B cell (primary cell): ENCODE measurements around the gene ADGRF5. TPM values are rescaled to one million over a fixed set of nuclear protein-coding genes. Genes with fewer than 3 reads are reported as not detected.

Experiments used
- ATAC-seq: fragments of 200-7000 bp; cut with Tn5 transposase; one replicate; pipeline ENCODE4 v1.10.0; 2021; ENCODE audit warnings: low read depth, mild to moderate bottlenecking, moderate number of reproducible peaks, moderate library complexity
- CTCF ChIA-PET: fragments of 350-600 bp; sonication (Branson Sonifier 250); formaldehyde crosslinking; loops from one replicate; lab custom pipeline; 2021; ENCODE audit warnings: antibody characterized with exemption, inconsistent platforms; lab: Charles Lee
- POLR2A ChIA-PET: fragments of 350-600 bp; sonication (Branson Sonifier 250); formaldehyde crosslinking; loops from one replicate; lab custom pipeline; 2021; ENCODE audit warnings: antibody characterized with exemption; lab: Charles Lee
- DNase-seq: peaks from one replicate; pipeline ENCODE4 v3.0.0; 2013
- H2AFZ ChIP-seq: 2 replicates; pipeline ENCODE4 v1.6.1; 2012; ENCODE audit warnings: mild to moderate bottlenecking, low read depth, low read length; ENCODE audit not compliant: insufficient read depth, poor library complexity, severe bottlenecking
- H3K27ac ChIP-seq, 2 donors: 1 replicate in 1 of 2; 2 replicates in 1 of 2; pipeline ENCODE4 v1.5.1; 2012 to 2013; ENCODE audit warnings: low read length in 2 of 2, mild to moderate bottlenecking in 2 of 2, moderate library complexity in 1 of 2
- H3K27me3 ChIP-seq, 4 experiments: fragments of 200-600 bp in 1 of 4; sonication (generic) in 1 of 4; replicated peaks in 1 of 4; 1 replicate in 2 of 4; 2 replicates in 2 of 4; pipeline versions ENCODE4 v1.6.1 to v1.7.0; 2013 to 2016; ENCODE audit warnings: low read length in 3 of 4, mild to moderate bottlenecking in 2 of 4, mixed read lengths in 1 of 4, moderate library complexity in 1 of 4; ENCODE audit not compliant: insufficient read depth in 4 of 4, control insufficient read depth in 3 of 4; ENCODE audit errors: control extremely low read depth in 1 of 4
- H3K36me3 ChIP-seq, 2 experiments: replicated peaks in 1 of 2; 1 replicate in 1 of 2; 2 replicates in 1 of 2; pipeline versions ENCODE4 v1.6.1 to v1.7.1; 2013; ENCODE audit warnings: low read length in 1 of 2; ENCODE audit not compliant: insufficient read depth in 2 of 2, control insufficient read depth in 1 of 2; ENCODE audit errors: control extremely low read depth in 1 of 2, extremely low read depth in 1 of 2
- H3K4me1 ChIP-seq, 2 donors: fragments of 200-600 bp in 1 of 2; sonication (generic) in 1 of 2; 1 replicate in 1 of 2; 2 replicates in 1 of 2; pipeline versions ENCODE4 v1.5.1 to v1.6.1; 2013 to 2017; ENCODE audit warnings: low read length in 2 of 2; ENCODE audit not compliant: control insufficient read depth in 2 of 2, insufficient read depth in 2 of 2
- H3K4me2 ChIP-seq: replicated peaks from 2 replicates; pipeline ENCODE3; 2012; ENCODE audit warnings: mild to moderate bottlenecking, low read depth, low read length; ENCODE audit not compliant: poor library complexity, severe bottlenecking
- H3K4me3 ChIP-seq, 5 experiments: fragments of 200-600 bp in 1 of 5; sonication (generic) in 1 of 5; 1 replicate in 3 of 5; 2 replicates in 2 of 5; pipeline versions ENCODE4 v1.5.1 to v1.7.0; 2011 to 2016; ENCODE audit warnings: low read length in 4 of 5, mild to moderate bottlenecking in 4 of 5, low read depth in 2 of 5, control low read depth in 1 of 5, moderate library complexity in 1 of 5; ENCODE audit not compliant: insufficient read depth in 1 of 5; ENCODE audit errors: control extremely low read depth in 1 of 5, extremely low read depth in 1 of 5
- H3K79me2 ChIP-seq: fragments of 200-600 bp; sonication (generic); one replicate; pipeline ENCODE4 v1.6.0; 2016; ENCODE audit warnings: low read length; ENCODE audit not compliant: control insufficient read depth, insufficient read depth
- H3K9ac ChIP-seq: fragments of 200-600 bp; sonication (generic); 2 replicates; pipeline ENCODE4 v1.6.1; 2017; ENCODE audit warnings: mild to moderate bottlenecking, low read length, moderate library complexity
- H3K9me3 ChIP-seq, 3 donors: one replicate each; pipeline versions ENCODE4 v1.6.1 to v1.7.1; 2013; ENCODE audit warnings: low read length in 2 of 3; ENCODE audit not compliant: control insufficient read depth in 2 of 3, insufficient read depth in 1 of 3; ENCODE audit errors: control extremely low read depth in 1 of 3
- H4K20me1 ChIP-seq: 2 replicates; pipeline ENCODE4 v1.6.0; 2012; ENCODE audit warnings: mild to moderate bottlenecking, low read length; ENCODE audit not compliant: insufficient read depth, control insufficient read depth, poor library complexity, severe bottlenecking
- H3K27ac Mint-ChIP-seq: one replicate; pipeline ENCODE4 v1.8.0; 2021; ENCODE audit warnings: mixed read lengths
- H3K27me3 Mint-ChIP-seq: one replicate; pipeline ENCODE4 v1.8.0; 2021; ENCODE audit warnings: mixed read lengths
- H3K4me1 Mint-ChIP-seq: one replicate; pipeline ENCODE4 v1.8.0; 2021; ENCODE audit warnings: mixed read lengths
- H3K4me3 Mint-ChIP-seq: one replicate; pipeline ENCODE4 v1.8.0; 2021; ENCODE audit warnings: mixed read lengths
- H3K9me3 Mint-ChIP-seq: one replicate; pipeline ENCODE4 v1.8.0; 2022; ENCODE audit warnings: mixed read lengths; ENCODE audit not compliant: insufficient read depth
- CTCF ChIP-seq: fragments of 200-600 bp; IDR thresholded peaks from one replicate; pipeline ENCODE4 v1.8.0; 2022; ENCODE audit warnings: antibody characterized with exemption, mild to moderate bottlenecking
- EZH2 ChIP-seq: IDR thresholded peaks from 2 replicates; pipeline ENCODE4 v1.6.1; 2012; ENCODE audit warnings: borderline replicate concordance, low read depth, mild to moderate bottlenecking, moderate library complexity, low read length; ENCODE audit not compliant: insufficient read depth, poor library complexity, severe bottlenecking
- WGBS: methylation state at CpG from one replicate; pipeline ENCODE4 v1.1.5; 2013; ENCODE audit warnings: missing lambda C conversion rate; ENCODE audit not compliant: insufficient coverage; 5-methylcytosine and 5-hydroxymethylcytosine counted together
- intact Hi-C: fragments of 100-400 bp; cut with micrococcal nuclease; formaldehyde crosslinking; loops from one replicate; pipeline ENCODE4 v1.10.0; 2022
- polyA plus RNA-seq: library from polyadenylated mRNA; depleted of rRNA; stranded (reverse); fragments of >200 nt; gene quantifications from 2 replicates; pipeline ENCODE4 v1.2.3, GENCODE V29; 2012
- total RNA-seq, 2 donors: library from RNA; stranded (reverse); fragments of 120-200 nt in 1 of 2; gene quantifications; 1 replicate in 1 of 2; 2 replicates in 1 of 2; pipeline versions ENCODE4 v1.2.3 to v1.2.4, GENCODE V29; 2013 to 2022

ADGRF5 gene
- total and polyA plus RNA-seq, 2 donors (not counting 1 experiment from before 2014, with no cell fraction given) = not detected

- H4K20me1 ChIP-seq = no peaks in the 10 kb centered on the region
- WGBS = 100% methylated on average over 1 of the region's 4 CpGs
These were observed 7.4 kb downstream of the ADGRF5 start for GRCh38 chr6:46914279-46914810.

GRCh38 chr6:46909371-46909770 lies 12.4 kb downstream of the ADGRF5 start:
- POLR2A ChIA-PET = no interaction called here

More at GRCh38 chr6:46914279-46914810, 7.4 kb downstream of the ADGRF5 start:
- Histone ChIP-seq H3K36me3 (no peaks in the 10 kb centered on the region), H2AFZ (no peak overlapping the region), H3K4me3 (no peak overlapping the region), H3K27me3 (no peaks in the 10 kb centered on the region), H3K79me2 (no peaks in the 10 kb centered on the region), H3K9ac (no peak overlapping the region), H3K9me3 (no peaks in the 10 kb centered on the region), H3K4me1 (no peaks in the 10 kb centered on the region), H3K4me2 (no peak overlapping the region), H3K27ac (no peak overlapping the region)
- TF ChIP-seq EZH2 (no peak), CTCF (no peak)
- no peaks in the 10 kb centered on the region for H3K4me1 Mint-ChIP-seq
- no peaks in the 10 kb centered on the region for H3K9me3 Mint-ChIP-seq
- no peak overlapping the region for H3K27ac Mint-ChIP-seq
- no peak for ATAC-seq
- no peak overlapping the region for H3K4me3 Mint-ChIP-seq
- intact Hi-C loops = no loop called here
- H3K27me3 Mint-ChIP-seq = peaks cover 8% of the 10 kb centered on the region
- DNase-seq = no peak
- ChIA-PET CTCF (no interaction called here), POLR2A (no interaction called here)

More at GRCh38 chr6:46909371-46909770, 12.4 kb downstream of the ADGRF5 start:
- H3K27ac Mint-ChIP-seq = no peak overlapping the region
- H3K36me3 ChIP-seq = no peaks in the 10 kb centered on the region
- no peaks in the 10 kb centered on the region for H3K4me1 ChIP-seq
- intact Hi-C loops = no loop called here
- H3K4me2 ChIP-seq = no peak overlapping the region
- DNase-seq (no peak), ATAC-seq (no peak)
- no peak overlapping the region for H3K27ac ChIP-seq
- CTCF ChIA-PET = no interaction called here
- no peaks in the 10 kb centered on the region for H3K27me3 ChIP-seq
- no peaks in the 10 kb centered on the region for H3K27me3 Mint-ChIP-seq
- H2AFZ ChIP-seq = no peak overlapping the region
- TF ChIP-seq CTCF (no peak), EZH2 (no peak)
- no peaks in the 10 kb centered on the region for H3K79me2 ChIP-seq
- H4K20me1 ChIP-seq = no peaks in the 10 kb centered on the region
- WGBS = 100% methylated on average over 1 of the region's 2 CpGs
- no peaks in the 10 kb centered on the region for H3K9me3 Mint-ChIP-seq
- no peak overlapping the region for H3K4me3 Mint-ChIP-seq
- H3K4me3 ChIP-seq = no peak overlapping the region
- H3K9ac ChIP-seq = no peak overlapping the region
- no peaks in the 10 kb centered on the region for H3K4me1 Mint-ChIP-seq
- no peaks in the 10 kb centered on the region for H3K9me3 ChIP-seq
